K562 (cell line): ENCODE measurements around the gene SH3D21. TPM values are rescaled to one million over a fixed set of nuclear protein-coding genes. Genes with fewer than 3 reads are reported as not detected.

Experiments
- ARID1B ChIP-seq: fragments of 450-650 bp; IDR thresholded peaks from 2 replicates; pipeline ENCODE4 v1.6.1; 2016; ENCODE audit warnings: antibody characterized with exemption, mild to moderate bottlenecking, inconsistent platforms
- ARID2 ChIP-seq: fragments of 450-650 bp; IDR thresholded peaks from 2 replicates; pipeline ENCODE4 v1.6.1; 2017; ENCODE audit warnings: antibody characterized with exemption, mild to moderate bottlenecking
- BRF2 ChIP-seq: IDR thresholded peaks from 3 replicates; pipeline ENCODE4 v1.6.1; 2011; ENCODE audit warnings: borderline replicate concordance, mild to moderate bottlenecking; ENCODE audit not compliant: insufficient read length, insufficient read depth
- CREBBP ChIP-seq: IDR thresholded peaks from one replicate; pipeline ENCODE4 v1.6.1; 2012; ENCODE audit warnings: low read depth, mild to moderate bottlenecking, control low read depth, inconsistent platforms, low read length
- DIDO1 ChIP-seq: fragments of 450-650 bp; IDR thresholded peaks from 2 replicates; pipeline ENCODE4 v1.6.1; 2016; ENCODE audit warnings: low read depth, missing biosample characterization, missing genetic modification characterization
- EGR1 ChIP-seq: fragments of 450-650 bp; conservative IDR thresholded peaks from 2 replicates; pipeline ENCODE4 v1.6.1; 2017; ENCODE audit warnings: mild to moderate bottlenecking
- EP300 ChIP-seq: IDR thresholded peaks from 2 replicates; pipeline ENCODE4 v1.6.1; 2012; ENCODE audit warnings: low read length, improper control_type of control experiment
- EP400 ChIP-seq: fragments of 450-650 bp; IDR thresholded peaks from 2 replicates; pipeline ENCODE4 v1.6.1; 2017; ENCODE audit warnings: antibody characterized with exemption, mild to moderate bottlenecking, moderate library complexity
- HDAC1 ChIP-seq, 2 experiments: fragments of 450-650 bp; IDR thresholded peaks; 2 replicates each; pipeline ENCODE4 v1.6.1; 2016 to 2017; ENCODE audit warnings: inconsistent platforms in 1 of 2, mild to moderate bottlenecking in 1 of 2, moderate library complexity in 1 of 2
- HMG20A ChIP-seq: fragments of 450-650 bp; formaldehyde crosslinking; conservative IDR thresholded peaks from 2 replicates; pipeline ENCODE4 v1.4.0; 2020; ENCODE audit warnings: mild to moderate bottlenecking, mixed read lengths
- MCM7 ChIP-seq, 2 experiments: fragments of 450-650 bp; IDR thresholded peaks; 2 replicates each; pipeline ENCODE4 v1.6.1; 2016 to 2018
- NCOA6 ChIP-seq: fragments of 450-650 bp; IDR thresholded peaks from 2 replicates; pipeline ENCODE4 v1.6.1; 2017; ENCODE audit warnings: mild to moderate bottlenecking
- PCBP1 ChIP-seq: fragments of 200-400 bp; formaldehyde crosslinking; IDR thresholded peaks from 2 replicates; pipeline ENCODE4 v1.6.1; 2018; ENCODE audit warnings: mild to moderate bottlenecking, low read depth, low read length; ENCODE audit not compliant: poor library complexity, severe bottlenecking
- POLR2A ChIP-seq: fragments of 450-650 bp; conservative IDR thresholded peaks from 2 replicates; pipeline ENCODE4 v1.6.1; 2016
- PTBP1 ChIP-seq: fragments of 200-400 bp; formaldehyde crosslinking; IDR thresholded peaks from 2 replicates; pipeline ENCODE4 v1.6.1; 2017; ENCODE audit warnings: low read depth, low read length
- SRSF1 ChIP-seq: fragments of 200-400 bp; formaldehyde crosslinking; IDR thresholded peaks from 2 replicates; pipeline ENCODE4 v1.6.1; 2017; ENCODE audit warnings: mild to moderate bottlenecking, low read depth, low read length, moderate library complexity
- TARDBP ChIP-seq: fragments of 450-650 bp; IDR thresholded peaks from 2 replicates; pipeline ENCODE4 v1.6.1; 2016
- THRA ChIP-seq: fragments of 450-650 bp; IDR thresholded peaks from 2 replicates; pipeline ENCODE4 v1.6.1; 2017; ENCODE audit warnings: mild to moderate bottlenecking, moderate library complexity
- THRB ChIP-seq: fragments of 450-650 bp; formaldehyde crosslinking; conservative IDR thresholded peaks from 2 replicates; pipeline ENCODE4 v1.4.0; 2022; ENCODE audit warnings: mild to moderate bottlenecking, missing genetic modification characterization
- VEZF1 ChIP-seq: fragments of 200-800 bp; sonication (Bioruptor generic); IDR thresholded peaks from 2 replicates; pipeline ENCODE4 v1.6.1; 2017; ENCODE audit warnings: missing genetic modification characterization, missing compliant biosample characterization
- ZBTB2 ChIP-seq: fragments of 450-650 bp; IDR thresholded peaks from 2 replicates; pipeline ENCODE4 v1.6.1; 2016; ENCODE audit warnings: antibody characterized with exemption
- ZBTB26 ChIP-seq: fragments of 450-650 bp; formaldehyde crosslinking; IDR thresholded peaks from 2 replicates; pipeline ENCODE4 v1.4.0; 2022; ENCODE audit warnings: missing genetic modification characterization
- ZNF121 ChIP-seq: sonication (generic); formaldehyde crosslinking; conservative IDR thresholded peaks from 2 replicates; pipeline ENCODE4 v1.8.0; 2022; ENCODE audit warnings: missing genetic modification reagents
- ZNF212 ChIP-seq: fragments of 450-650 bp; formaldehyde crosslinking; IDR thresholded peaks from 2 replicates; pipeline ENCODE4 v1.4.0; 2020; ENCODE audit warnings: mild to moderate bottlenecking
- polyA plus RNA-seq, 8 experiments: library from polyadenylated mRNA; depleted of rRNA in 4 of 8; stranded (reverse) in 5 of 8; unstranded in 3 of 8; fragments of >200 nt; fragmentation: Nextera tagmentation in 2 of 8; fragmentation: Illumina TruSeq in 1 of 8; extraction: Ambion mirVana in 2 of 8; extraction: Trizol in 1 of 8; gene quantifications; 2 replicates each; pipeline versions ENCODE4 v1.2.1 to v1.2.3, GENCODE V29; 2011 to 2014; ENCODE audit warnings: inconsistent platforms in 1 of 8, missing spikeins in 1 of 8
- total RNA-seq, 7 experiments: library from RNA; depleted of rRNA in 6 of 7; stranded (reverse); fragments of >200 nt in 6 of 7; fragmentation: Illumina TruSeq in 2 of 7; extraction: Trizol in 2 of 7; gene quantifications; 2 replicates each; pipeline versions ENCODE4 v1.2.1 to v1.2.3, GENCODE V29; 2011 to 2021; ENCODE audit warnings: low replicate concordance in 1 of 7

Gene SH3D21
- total and polyA plus RNA-seq, 9 of the 15 experiments (the other 6 are each of a cell fraction or from before 2014, with no cell fraction given): 0.01 to 4.7 (median 1.8) TPM

GRCh38 chr1:36330940-36331339 is 24.8 kb downstream of the SH3D21 start (continued):
- TF ChIP-seq HMG20A (no peak), ARID1B (peak; percentile 24; the same call in 1 of the 2 replicates), EGR1 (no peak), EP300 (no peak), THRA (no peak), HDAC1 (IDR thresholded peaks at IDR 0.05) (0 out of 4 replicates have a peak, but pooled peaks of 1 of the 2 experiments have one; percentile 17), PTBP1 (no peak), SRSF1 (no peak), VEZF1 (CRISPR knock-in tag) (peak; percentile 53), MCM7 (IDR thresholded peaks at IDR 0.05) (0 out of 4 replicates have a peak, but pooled peaks of 1 of the 2 experiments have one; percentile 59), THRB (CRISPR knock-in tag) (0 out of 2 replicates have a peak, but pooled peaks have one; percentile 55), ZNF212 (CRISPR knock-in tag) (no peak), PCBP1 (no peak), NCOA6 (no peak), EP400 (no peak), TARDBP (no peak), DIDO1 (tag) (no peak), ZBTB26 (CRISPR knock-in tag) (0 out of 2 replicates have a peak, but pooled peaks have one; percentile 85), ARID2 (no peak), POLR2A (no peak), BRF2 (no peak), ZNF121 (no peak), CREBBP (no peak), ZBTB2 (0 out of 2 replicates have a peak, but pooled peaks have one; percentile 25)
